ENCODE measurements around the gene NLGN4Y.

- TF ChIP-seq CTCF (IDR thresholded peaks at IDR 0.05) (no peak), POLR2AphosphoS5 (IDR thresholded peaks at IDR 0.05) (no peak)
These were observed 300.3 kb downstream of the NLGN4Y start for GRCh38 chrY:14824583-14824982.

All from upper lobe of left lung (tissue), 4 donors.